SHP77 (cell line): ENCODE measurements around the gene WFDC2.
"Not testable (repeated sequence)": the region's sequence is repeated elsewhere in the genome, so short reads cannot be mapped to it uniquely, and the experiment has no call there.

ENCODE experiments used
- DNase-seq, 2 experiments: peaks; one replicate each; lab custom pipeline; 2025; lab: John Stamatoyannopoulos, UW

WFDC2 gene

DNA sequence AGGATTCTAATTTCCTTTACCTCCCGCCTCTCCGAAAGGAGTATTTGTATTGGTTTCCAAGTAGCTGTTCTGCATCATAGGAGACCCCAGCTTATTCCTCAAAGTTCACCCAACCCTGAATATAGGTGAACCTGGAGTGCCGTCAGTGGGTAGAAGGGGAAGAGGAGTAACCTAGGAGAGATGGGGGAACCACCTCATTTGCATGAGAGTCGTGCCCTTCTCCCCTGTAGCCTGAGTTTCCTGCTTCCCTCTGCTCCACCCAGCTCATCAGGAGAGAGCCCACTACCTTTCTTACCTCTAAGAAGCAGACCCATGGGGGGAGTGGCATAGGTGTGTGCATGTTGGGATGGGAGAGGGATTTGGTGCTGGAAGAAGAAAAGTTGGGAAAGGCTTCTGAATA is 17.3 kb upstream of the WFDC2 start:
- no peak for DNase-seq

- DNase-seq = no peak
These were observed 16.5 kb upstream of the WFDC2 start for GRCh38 chr20:45452772-45453691.

DNA sequence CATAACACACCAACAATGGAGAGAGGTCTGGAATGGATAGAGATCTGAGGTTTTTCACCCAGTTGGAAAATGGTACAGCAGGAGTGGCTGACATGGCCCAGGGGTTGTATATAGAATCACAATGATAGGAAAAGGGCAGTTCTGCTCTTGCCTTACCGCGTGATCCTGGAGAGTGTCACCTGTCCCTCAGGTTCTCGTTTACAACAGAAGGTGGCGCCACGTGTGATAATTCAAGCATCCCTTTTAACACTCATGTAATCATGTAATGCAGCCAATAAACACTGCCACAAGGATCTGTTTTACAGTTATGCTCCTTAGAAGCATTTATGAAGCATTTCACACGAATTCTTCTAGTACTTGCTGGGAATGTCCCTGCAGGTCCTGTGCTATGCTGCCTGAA is 12.9 kb upstream of the WFDC2 start:
- peak; percentile 39 to 43 for DNase-seq

DNA sequence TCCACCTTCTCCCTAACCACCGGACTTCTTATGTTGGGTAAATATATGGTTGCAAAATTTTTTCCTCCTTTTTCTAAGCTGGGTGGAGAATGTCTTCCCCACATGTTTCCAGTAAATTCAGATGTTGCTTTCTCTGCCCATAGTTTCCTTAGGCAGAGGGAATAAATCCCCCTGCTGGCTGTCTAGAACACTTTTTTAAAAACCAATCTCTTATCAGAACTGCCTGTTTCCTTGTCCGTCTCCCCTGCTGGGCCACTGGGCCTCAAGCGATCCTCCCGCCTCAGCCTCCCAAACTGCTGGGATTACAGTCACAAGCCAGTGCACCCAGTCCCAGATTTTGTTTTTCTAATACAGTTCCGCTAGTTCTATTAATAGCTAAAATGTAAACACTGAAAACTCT is 9.9 kb upstream of the WFDC2 start:
- no peak for DNase-seq

GRCh38 chr20:45461225-45461624 is 8.3 kb upstream of the WFDC2 start:
- no peak for DNase-seq

DNA sequence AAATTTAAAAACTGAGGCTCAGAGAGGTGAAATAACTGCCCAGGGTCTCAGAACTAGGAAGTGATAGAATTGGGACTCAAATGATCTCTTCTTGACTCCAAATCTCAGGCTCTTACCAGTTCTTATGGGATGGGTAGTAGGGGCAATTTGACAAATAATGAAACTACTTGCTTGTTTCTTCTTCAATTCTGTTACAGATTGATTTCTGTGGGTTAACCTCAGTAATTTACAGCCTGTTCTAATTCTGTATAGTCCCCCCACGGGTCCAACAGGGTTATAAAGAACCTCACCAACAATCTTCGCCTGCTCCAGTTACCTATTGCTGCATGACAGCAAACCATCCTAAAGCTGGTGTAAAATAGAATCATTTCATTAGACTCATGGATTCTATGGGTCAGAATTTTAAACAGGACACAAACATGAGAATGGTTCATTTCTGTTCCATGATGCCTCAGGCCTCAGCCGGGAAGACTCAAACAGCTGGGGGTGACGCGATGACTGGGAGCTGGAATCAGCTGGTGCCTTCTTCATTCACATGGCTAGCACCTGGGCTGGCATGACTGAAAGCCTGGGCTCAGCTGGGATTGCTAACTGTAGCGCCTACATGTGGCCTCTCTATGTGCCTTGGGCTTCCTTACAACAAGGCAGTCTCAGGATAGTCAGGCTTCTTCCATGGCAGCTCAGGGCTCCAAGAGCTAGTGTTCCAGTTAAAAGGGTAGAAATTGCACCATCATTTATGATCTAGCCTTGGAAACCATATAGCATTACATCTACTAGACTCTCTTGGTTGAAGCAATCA is 6.6 kb upstream of the WFDC2 start:
- DNase-seq = no peak

GRCh38 chr20:45463709-45464108 is 5.8 kb upstream of the WFDC2 start:
- DNase-seq = no peak

DNA sequence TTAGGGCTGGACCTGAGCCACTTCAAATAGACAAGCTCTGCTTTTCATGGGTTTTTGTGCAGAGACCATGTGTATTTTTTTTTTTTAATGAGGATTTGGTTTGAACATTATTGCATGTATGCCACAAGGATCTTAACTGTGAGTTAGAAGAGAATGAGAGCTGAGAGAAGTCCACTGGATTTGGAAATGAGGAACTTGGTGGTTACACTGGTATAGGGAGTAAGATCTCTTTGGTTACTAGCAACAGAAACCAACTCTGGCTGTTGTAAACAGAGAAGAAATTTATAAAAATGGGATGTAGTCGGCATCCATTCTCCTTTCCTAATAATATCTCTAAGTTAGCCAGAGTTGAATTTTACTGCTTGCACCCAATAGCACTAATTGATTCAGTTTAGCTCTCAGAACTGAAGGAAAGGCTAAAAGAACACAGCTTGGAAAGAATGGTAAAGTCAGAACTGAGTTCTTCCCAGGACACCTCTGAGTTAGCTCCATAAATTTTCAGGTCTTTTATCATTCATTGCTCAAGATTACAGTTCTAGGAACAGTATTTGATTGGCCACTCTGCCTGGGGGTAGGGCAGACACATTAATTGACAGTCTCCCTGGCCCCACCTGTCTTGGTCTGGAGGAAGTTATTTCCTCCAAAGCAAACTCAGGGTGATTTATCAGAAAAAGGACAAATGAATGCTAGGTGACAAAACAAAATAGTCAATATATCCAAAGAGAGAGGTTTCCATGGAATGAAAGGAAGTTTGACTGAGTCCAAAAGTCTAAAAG is 3.9 kb upstream of the WFDC2 start:
- no peak for DNase-seq

DNA sequence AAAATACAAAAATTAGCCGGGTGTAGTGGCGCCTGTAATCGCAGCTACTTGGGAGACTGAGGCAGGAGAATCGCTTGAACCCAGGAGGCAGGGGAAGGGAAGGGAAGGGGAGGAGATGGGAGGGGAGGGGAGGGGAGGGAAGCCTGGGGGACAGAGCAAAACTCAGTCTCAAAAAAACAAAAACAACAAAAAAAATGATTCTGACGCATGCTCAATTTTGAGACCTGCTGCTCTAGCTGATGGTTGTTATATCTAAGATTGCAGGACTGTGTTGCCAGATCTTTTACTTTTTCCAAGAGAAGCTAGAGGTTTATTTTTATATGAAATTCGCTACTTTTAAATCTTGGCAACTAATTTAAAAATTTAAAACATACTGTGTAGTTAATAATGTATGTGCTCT is 2.4 kb upstream of the WFDC2 start:
- no peak for DNase-seq

- peak; percentile 28 to 70 for DNase-seq
These were observed 1.7 kb upstream of the WFDC2 start for GRCh38 chr20:45467861-45468260.

DNA sequence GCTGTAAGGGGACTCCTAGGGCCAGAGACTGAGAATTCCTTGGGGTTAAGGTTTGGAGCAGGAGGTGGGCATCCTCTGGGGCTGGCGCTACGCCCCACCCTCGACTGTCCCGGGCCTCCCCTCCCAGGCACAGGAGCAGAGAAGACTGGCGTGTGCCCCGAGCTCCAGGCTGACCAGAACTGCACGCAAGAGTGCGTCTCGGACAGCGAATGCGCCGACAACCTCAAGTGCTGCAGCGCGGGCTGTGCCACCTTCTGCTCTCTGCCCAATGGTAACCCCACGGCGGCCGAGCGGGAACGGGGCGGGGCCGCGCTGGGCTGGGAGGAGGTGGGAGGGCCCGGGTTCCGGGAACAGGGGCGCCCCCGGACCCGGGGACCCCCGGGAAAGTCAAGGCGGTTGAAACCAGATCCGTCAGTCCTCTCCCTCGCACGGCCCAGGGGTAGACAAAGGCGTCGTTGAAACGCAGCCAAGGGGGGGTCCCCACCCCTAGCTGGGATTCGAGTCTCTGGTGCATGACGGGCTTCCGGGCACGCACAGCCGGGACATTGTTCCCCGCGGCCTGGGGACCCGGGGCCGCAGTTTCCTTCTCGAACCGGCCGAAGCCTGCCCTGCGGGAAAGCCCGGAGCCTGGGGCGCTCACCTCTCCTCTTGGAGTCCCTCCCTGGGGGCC is 844 bp downstream of the WFDC2 start:
- no peak for DNase-seq

DNA sequence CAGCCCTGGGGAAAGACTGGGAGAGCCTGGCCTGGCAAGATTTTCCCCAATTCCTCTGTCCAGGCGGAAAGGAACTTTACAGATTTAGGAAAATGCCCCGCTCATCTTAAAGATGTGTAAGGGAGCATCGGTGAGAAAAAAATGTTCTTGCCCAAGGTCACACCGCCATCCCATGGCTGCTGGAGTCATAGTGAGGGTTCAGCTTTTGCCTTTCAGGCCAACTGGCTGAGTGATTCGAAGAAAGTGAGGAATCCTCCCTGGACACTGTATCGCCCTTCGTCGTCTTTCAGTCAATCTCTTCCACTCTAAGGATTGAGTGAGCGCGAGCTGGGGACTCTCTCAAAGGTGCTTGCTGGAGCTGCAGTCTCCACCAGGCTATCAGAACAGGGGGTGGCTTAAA is 1.4 kb downstream of the WFDC2 start:
- DNase-seq = no peak

- not testable (repeated sequence) for DNase-seq
These were observed 2.7 kb downstream of the WFDC2 start for GRCh38 chr20:45472286-45472685.

GRCh38 chr20:45477530-45478148 is 8.1 kb downstream of the WFDC2 start:
- not testable (repeated sequence) for DNase-seq

DNA sequence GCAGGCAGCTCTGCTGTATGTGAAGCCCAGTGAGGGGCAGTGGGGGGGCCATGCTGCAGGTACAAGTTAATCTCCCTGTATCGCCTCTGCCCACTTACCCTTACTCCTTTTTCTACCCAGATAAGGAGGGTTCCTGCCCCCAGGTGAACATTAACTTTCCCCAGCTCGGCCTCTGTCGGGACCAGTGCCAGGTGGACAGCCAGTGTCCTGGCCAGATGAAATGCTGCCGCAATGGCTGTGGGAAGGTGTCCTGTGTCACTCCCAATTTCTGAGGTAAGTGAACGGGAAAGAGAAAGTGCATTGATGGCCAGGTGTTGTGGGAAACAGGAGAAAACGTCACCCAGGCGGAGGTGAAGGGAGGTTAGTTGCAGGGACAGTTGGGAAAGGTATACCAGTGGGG is 10.3 kb downstream of the WFDC2 start:
- DNase-seq = no peak

GRCh38 chr20:45484676-45485075 is 15.1 kb downstream of the WFDC2 start:
- DNase-seq = no peak

DNA sequence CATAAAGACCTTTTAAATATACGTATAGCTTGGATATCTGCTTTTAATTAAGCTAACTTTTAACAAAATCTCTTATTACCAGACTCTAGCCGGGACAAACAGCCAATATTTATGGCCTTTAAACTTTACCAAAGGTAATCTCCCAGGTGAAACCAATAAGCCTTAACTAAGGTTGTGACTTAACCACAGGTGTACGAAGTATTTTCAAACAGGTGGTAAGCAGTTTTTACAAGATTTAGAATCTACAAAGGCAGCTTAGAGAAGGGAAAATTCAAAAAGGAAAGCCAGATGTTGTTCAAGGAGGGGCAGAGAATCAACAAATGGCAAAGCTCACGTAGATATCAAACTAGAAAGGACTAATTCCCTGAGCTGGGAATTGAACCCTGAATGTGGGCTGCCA is 15.8 kb downstream of the WFDC2 start:
- DNase-seq = no peak

DNA sequence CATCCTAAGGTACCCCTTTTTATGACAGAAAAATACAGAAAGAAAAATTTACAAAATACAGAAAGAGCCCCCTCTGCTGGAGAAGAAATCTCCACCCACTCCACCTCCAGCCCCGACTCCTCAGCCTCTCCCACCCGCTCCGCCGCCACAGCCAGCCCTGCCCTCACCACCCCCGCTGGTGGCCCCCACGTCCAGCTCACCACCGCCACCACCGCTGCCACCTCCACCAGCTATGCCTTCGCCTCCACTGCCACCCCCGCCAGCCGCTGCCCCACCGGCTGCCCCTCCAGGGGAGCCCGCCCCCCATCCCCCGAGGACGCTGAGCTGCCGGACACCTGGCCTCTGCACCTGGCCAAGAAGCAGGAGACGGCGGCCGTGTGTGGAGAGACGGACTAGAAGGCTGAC is 17.7 kb downstream of the WFDC2 start:
- DNase-seq = no peak

GRCh38 chr20:45489083-45489531 is 19.6 kb downstream of the WFDC2 start:
- no peak for DNase-seq

GRCh38 chr20:45495501-45495941 is 26.0 kb downstream of the WFDC2 start:
- no peak for DNase-seq

DNA sequence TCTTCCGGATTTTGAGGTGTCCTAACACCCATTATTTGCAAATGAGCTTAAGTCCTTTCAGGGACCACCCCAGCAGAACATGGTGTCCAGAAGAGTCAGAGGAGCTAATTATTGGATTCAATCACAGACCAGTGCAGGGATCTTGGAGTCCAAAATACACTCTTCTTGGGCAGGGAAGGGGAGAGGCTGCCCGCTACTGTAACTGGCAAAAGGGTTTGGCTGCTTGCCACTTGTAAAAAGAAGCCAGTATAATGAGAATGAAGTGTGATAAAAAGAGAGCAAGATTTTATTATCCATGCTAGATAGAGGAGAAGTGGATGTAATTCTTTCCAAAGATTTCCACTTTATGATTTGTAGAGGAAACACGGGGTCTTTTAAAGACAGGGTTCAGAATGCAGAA is 26.6 kb downstream of the WFDC2 start:
- no peak for DNase-seq
